Adrenal gland (tissue), 5 donors: ENCODE data around the gene CHST8.

ENCODE experiments used
- POLR2A ChIP-seq, 2 donors: fragments of 450-650 bp; IDR thresholded peaks; one replicate each; pipeline ENCODE4 v1.6.1; 2017; ENCODE audit warnings: antibody characterized with exemption in 2 of 2, mild to moderate bottlenecking in 2 of 2, moderate library complexity in 1 of 2
- TF ChIP-seq, protein P1 (sequence below), 6 experiments: fragments of 450-650 bp in 4 of 6; fragments of 200-600 bp in 2 of 6; sonication (generic) in 1 of 6; IDR thresholded peaks; 1 replicate in 5 of 6; 2 replicates in 1 of 6; pipeline versions ENCODE4 v1.5.1 to v1.8.0; 2016 to 2021; ENCODE audit warnings: antibody characterized with exemption in 6 of 6, mild to moderate bottlenecking in 2 of 6, moderate library complexity in 1 of 6
- donor health status: DM: no; HTN: no; CAD: no.

DNA sequence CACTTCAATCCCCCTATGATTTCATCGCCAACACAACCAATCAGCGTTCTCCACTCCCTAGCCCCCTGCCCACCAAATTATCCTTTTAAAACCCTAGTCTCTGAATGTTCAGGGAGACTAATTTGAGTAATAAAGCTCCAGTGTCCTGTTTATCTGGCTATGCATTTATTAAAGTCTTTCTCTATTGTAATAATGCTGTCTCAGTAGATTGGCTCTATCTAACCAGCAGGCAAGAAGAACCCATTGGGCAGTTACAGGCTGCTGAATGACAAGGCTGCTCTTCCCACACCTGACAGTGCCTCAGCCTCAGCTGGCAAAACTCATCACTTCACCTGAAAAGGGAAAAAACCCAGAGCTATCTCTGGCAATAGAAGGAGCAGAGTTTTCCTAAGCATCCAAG, 20.2 kb upstream of the CHST8 start:
- TF ChIP-seq, protein P1, sequence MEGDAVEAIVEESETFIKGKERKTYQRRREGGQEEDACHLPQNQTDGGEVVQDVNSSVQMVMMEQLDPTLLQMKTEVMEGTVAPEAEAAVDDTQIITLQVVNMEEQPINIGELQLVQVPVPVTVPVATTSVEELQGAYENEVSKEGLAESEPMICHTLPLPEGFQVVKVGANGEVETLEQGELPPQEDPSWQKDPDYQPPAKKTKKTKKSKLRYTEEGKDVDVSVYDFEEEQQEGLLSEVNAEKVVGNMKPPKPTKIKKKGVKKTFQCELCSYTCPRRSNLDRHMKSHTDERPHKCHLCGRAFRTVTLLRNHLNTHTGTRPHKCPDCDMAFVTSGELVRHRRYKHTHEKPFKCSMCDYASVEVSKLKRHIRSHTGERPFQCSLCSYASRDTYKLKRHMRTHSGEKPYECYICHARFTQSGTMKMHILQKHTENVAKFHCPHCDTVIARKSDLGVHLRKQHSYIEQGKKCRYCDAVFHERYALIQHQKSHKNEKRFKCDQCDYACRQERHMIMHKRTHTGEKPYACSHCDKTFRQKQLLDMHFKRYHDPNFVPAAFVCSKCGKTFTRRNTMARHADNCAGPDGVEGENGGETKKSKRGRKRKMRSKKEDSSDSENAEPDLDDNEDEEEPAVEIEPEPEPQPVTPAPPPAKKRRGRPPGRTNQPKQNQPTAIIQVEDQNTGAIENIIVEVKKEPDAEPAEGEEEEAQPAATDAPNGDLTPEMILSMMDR (IDR thresholded peaks at IDR 0.05), result no peak
- no peak for TF ChIP-seq POLR2A (IDR thresholded peaks at IDR 0.05)
